GM21515 (cell line): ENCODE results near the gene DDX24.

Experiments used
- ATAC-seq: cut with Tn5 transposase; IDR thresholded peaks from one replicate; pipeline ENCODE4 v1.9.1; 2021; ENCODE audit not compliant: unreplicated experiment

DDX24 gene

GRCh38 chr14:94050231-94050880, 30.6 kb downstream of the DDX24 start:
- no peak for ATAC-seq

DNA sequence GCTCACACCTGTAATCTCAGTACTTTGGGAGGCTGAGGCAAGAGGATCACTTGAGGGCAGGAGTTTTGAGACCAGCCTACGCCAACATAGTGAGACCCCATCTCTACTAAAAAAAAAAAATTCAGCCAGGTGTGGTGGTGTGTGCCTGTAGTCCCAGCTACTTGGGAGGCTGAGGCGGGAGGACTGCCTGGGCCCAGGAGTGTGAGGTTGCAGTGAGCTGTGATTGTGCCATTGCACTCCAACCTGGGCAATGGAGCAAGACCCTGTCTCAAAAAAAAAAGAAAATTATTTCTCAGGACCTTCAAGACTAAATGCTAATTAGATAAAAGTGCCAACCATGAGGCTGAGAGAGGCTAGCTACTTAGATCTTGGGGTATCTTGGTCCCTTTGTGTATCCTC, 31.4 kb downstream of the DDX24 start:
- ATAC-seq = no peak

DNA sequence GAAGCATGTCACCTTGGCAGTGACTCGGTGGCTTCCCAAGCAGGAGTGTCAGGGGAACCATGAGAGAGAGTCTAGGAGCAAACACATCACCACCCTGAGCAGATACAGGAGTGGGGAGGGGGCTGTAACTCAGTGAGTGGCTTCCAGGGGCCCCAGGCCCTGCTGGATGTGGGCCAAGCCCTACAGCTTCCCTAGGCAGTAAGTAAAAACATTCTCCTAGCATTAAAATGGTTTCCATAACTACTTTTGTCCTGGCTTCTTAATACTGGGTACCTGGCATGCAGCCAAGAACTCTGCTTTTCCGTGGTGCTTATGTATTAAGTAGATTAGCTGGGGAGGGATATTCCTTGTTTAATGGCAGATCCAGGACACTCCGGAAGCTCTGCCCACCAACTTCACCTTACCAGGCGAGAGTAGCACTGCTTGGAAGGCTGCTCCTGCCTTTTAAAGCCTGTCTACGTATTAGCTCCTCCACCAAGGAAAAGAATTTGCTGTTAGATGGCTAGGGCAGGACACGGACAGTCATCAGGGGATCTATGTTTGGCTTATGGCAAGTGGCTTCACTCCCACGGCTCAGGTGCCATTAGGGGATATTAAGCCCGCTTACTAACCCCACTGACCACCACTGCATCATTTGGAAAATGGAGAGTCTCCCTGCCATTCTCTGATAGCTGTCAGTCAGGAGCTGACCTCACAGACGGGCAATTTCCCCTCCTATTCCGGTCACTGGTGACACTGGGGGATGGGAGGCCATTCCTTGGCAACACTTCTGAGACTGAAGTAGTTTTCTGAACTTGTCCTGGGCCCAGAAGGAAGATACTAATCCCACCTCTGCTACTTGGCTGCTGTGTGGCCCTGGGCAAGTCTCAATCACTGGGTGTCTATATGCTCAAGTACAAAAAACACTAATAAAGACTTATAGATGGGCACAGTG, 32.0 kb downstream of the DDX24 start:
- ATAC-seq = no peak

DNA sequence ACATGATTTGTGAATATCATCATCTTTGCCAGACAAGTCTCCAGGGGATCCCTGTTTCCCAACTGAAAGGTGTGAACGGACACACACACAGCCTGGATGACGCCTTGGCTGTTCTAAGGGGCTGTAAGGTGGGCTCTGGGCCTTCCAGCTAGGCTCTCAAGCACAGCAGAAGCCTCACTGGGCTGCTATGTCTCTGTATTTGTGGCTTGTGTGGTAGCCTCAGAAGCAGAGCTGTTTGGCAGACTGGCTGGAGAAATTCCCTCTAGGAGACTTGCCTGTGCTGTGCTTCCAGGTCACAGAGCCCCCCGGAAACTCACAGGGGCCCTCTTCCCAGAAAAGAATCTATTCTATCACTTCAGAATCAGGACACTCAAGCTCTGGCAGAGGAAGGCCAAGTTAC, 33.4 kb downstream of the DDX24 start:
- ATAC-seq = no peak

- ATAC-seq = no peak
Observed at GRCh38 chr14:94046696-94047250, 34.2 kb downstream of the DDX24 start.

DNA sequence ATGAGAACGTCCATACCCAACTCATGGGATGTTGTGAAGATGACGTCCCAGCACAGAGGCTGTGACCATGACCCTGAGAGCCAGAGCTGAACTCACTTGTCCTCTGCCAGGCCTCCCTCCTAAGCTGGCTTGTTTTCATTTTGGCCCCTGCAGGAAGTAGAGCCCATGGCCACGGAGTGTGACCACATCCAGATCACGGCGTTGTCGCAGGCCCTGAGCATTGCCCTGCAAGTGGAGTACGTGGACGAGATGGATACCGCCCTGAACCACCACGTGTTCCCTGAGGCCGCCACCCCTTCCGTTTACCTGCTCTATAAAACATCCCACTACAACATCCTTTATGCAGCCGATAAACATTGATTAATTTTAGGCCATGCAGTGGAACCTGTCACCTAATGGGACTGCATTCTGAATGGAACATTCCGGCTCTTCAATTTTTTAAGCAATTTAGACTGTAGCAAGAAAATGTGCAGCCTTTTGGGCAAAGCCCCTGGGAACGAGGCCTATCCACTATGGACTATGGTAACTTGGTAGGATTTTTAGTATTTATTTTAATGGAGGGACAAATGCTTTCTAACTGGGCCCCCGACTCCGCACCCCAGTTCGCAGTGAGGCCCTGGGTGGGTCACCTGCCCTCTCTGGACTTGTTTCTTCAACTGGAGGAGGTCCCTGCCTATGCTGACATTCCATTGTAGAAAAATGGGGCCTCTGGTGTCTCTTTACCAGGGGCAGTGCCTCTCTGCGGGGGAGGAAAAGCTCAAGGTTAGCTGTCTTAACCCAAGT, 35.2 kb downstream of the DDX24 start:
- no peak for ATAC-seq

DNA sequence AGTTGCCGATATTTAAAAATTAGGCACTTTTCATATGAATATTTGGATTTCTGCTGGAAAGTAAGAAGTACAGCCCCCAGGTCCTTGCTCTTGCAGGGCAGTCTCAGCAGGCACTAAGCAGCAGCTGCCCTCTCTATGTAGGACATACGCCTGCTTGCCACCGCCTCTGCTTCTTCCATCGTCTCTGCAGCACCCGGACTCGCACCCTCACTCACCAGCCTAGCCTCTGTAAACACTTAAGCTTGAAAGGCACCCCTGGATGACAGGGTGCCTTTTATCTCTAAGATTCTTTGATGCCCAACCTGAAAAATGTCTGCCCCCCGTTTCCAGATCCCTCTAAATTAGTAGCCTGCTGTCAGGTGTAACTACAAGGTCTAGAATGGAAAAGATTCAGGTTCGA, 35.9 kb downstream of the DDX24 start:
- no peak for ATAC-seq

GRCh38 chr14:94044476-94045091, 36.4 kb downstream of the DDX24 start:
- ATAC-seq = no peak

DNA sequence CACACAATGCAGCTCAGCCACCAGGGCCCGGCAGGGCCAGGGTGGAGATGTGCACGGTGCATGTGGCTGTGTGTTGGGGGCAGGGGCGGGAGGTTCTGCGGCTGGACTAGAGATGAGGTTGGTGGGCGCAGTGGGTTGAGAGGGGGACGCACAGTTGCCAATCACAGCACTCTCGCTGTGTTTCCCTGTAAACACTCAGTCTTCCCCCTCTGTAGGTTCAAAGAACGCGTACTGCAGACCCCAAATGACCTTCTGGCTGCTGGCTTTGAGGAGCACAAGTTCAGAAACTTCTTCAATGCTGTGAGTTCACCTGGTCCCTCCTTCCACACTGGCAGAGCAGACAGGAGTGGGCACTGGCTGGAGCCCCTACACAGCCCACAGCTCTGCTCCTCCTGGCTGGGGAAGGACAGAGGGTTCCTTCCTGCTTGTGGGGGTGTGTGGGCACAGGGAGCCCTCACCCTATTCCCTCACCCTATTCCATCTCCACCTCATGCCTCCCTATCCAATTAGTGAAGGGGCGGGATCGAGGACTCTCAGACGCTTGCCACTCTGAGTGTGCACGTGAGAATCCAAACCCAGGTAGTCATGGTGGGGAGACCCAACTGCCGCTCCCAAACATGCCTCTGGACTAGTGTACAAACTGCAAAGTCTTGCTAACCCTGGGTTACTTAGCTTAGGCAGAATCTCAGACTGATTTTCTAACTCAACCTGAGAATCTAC, 37.1 kb downstream of the DDX24 start:
- no peak for ATAC-seq

GRCh38 chr14:94043111-94043755, 37.8 kb downstream of the DDX24 start:
- no peak for ATAC-seq

DNA sequence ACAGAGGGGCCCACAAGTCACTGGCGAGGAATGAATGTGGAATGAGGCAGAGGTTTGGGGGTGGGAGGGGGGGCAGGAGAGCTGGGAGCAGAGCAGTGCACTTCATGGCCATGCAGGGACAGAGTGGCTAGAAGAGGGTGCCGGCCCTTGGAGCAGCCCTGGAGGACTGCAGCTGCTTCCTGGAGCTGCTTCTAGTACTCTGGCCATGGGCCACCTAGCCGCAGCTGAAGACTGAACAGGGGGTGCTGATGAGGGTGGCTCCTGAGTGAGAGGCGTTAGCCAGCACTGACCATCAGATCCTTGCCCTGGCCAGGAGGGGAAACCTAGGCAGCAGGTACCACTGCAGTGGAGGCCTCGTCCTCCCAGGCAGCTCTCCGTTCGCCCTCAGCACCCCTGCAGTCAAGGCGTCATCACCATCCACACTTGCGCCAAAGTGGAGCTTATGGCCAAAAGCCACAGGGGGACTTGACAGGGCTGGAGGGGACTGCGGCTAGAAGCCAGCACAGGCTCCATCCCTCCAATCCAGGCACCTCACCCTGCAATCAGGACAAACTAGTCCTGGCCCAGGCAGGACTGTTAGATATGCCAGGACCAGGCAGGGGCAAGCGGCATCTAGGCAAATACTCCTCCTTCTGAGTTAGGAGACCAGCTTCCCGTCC, 38.4 kb downstream of the DDX24 start:
- no peak for ATAC-seq

DNA sequence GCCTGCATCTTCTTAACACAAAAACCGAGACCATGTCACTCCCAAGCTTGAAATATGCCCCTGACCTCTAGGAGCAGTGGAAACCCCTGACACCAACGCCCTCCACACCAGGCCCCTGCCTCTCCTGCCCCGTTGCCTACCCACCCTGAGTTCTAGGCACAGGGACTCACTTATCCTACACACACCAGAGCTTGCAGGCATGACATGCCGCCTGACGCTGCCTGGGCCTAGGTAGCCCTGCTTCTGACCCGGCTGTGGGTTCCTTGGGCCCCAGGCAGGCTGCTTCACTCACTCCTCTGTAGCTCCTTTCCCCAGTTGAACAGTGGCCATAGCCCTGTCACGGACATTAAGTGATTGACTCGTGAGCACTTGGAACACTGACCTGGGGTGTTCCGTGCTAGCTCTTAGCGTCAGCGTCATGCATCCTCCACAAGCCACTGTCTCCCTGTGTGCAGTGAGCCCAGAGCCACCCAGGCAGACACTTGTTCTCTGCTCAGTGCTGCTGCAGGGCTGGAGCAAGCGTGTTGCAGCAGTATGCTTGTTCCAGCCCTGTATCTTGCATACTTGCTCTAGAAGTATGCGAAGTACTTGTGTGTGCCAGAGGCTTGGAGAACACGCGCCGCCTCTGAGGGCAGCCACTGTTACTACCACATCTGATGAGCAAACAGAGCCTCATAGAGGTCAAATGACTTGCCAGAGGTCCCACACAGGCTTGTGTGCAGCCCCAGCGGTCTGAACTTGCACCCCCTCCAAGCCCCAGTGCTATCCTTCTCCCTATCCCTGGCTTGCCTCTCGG, 39.3 kb downstream of the DDX24 start:
- ATAC-seq = no peak

DNA sequence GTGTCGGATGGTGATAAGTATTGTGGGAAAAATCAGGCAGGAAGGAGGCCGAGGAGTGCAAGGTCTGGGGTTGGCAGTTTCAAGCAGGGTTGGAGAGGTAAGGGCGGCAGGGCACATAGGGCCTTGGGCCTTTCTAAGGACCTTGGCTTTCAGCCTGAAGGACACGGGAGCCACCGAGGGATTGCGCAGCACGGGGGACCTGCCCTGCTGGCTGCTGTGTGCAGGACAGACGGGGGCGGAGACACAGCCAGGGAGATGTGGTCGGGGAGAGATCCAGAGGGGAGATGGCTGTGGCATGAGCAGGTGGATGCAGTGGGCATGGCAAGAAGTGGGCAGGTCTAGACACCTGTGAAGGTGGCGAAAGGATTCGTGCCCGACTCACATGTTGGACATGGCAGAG, 40.2 kb downstream of the DDX24 start:
- ATAC-seq = no peak

DNA sequence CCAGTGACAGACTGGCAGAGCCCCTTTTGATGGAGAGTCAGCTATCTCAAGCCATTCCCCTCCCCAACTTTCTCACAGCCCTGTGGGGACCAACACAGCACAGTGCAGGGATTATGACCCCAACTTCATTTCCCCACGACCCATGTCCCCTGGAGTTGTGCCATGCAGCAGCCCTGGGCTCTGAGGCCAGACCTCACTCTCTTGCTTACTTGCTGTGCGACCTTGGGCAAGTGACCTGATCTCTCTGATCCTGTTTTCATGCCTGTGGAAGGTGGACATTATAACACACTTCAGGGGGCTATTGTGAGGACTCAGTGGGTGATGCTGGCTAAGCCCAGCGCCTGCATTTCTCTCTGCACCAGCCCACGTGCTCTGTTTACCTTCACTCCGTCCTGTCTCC, 40.8 kb downstream of the DDX24 start:
- no peak for ATAC-seq

DNA sequence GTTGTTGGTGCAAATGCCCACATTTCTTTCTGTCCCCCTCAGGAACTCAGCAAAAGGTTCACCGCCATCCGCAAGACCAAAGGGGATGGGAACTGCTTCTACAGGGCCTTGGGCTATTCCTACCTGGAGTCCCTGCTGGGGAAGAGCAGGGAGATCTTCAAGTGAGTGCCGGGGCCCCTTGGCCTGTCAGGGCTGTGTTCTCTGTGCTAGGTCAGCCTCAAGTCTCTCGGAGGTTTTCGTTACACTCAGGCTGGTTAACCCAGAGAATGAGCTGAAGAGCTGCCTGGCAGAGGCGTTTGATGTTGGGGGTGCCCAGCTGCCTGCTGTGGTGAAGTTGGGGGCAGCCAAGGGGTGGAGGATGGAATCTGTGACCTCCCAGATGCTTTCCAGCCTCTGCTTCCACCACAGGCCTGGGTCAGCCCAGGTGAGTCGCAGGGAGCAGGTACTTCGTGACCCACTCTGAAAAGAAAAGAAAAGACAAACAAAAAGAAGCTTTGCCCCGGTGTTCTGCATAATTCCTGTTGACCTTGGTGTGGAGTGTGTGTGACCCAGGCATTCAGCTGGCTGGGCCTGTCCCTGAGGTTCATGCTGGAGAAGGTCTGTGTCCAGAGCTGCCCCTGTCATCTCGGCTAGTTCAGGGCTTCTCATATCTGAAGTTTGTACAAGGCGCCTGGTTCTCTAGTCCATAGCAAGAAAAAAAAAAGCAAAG, 41.9 kb downstream of the DDX24 start:
- ATAC-seq = no peak

GRCh38 chr14:94038510-94038909, 42.5 kb downstream of the DDX24 start:
- no peak for ATAC-seq

DNA sequence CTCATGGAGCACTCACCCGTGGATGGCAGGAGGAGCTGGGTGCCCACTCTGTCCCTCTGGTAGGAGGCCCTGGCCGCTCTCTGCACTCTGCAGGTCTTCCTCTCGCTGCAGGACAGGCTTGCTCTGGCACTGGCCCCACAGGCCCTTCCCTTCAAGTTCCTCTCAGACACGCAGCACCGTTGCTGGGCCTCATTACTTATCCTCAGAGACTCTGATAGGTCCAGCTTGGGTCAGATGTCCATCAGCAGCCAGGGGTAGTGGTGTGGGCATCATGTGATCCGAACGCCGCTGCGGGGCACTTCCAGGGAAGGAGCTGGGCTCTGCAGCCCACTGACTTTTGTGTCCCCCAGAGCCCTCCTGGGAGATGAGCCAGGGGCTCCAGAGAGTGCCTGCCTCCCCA, 43.0 kb downstream of the DDX24 start:
- no peak for ATAC-seq
